Neural progenitor cell (in vitro differentiated cells): Measurements from ENCODE around the gene TMEM266.

Experiments
- CTCF ChIP-seq: fragments of 200-600 bp; sonication (generic); IDR thresholded peaks from 2 replicates; pipeline ENCODE4 v1.5.1; 2017; ENCODE audit warnings: antibody characterized with exemption, mild to moderate bottlenecking
- EZH2 ChIP-seq: fragments of 200-600 bp; sonication (generic); IDR thresholded peaks from 2 replicates; pipeline ENCODE4 v1.6.1; 2017; ENCODE audit warnings: antibody characterized with exemption, mild to moderate bottlenecking, moderate library complexity
- EZH2phosphoT487 ChIP-seq: fragments of 200-600 bp; sonication (generic); IDR thresholded peaks from 2 replicates; pipeline ENCODE4 v1.6.1; 2017; ENCODE audit warnings: antibody characterized with exemption

GRCh38 chr15:76198456-76199105 lies 138.8 kb downstream of the TMEM266 start:
- TF ChIP-seq CTCF (no peak), EZH2 (no peak), EZH2phosphoT487 (no peak)
